Measurements from ENCODE around the gene RAB17.
A peak's percentile ranks its signal among the peaks of the same experiment; 100 is the strongest.

RAB17 gene

DNA sequence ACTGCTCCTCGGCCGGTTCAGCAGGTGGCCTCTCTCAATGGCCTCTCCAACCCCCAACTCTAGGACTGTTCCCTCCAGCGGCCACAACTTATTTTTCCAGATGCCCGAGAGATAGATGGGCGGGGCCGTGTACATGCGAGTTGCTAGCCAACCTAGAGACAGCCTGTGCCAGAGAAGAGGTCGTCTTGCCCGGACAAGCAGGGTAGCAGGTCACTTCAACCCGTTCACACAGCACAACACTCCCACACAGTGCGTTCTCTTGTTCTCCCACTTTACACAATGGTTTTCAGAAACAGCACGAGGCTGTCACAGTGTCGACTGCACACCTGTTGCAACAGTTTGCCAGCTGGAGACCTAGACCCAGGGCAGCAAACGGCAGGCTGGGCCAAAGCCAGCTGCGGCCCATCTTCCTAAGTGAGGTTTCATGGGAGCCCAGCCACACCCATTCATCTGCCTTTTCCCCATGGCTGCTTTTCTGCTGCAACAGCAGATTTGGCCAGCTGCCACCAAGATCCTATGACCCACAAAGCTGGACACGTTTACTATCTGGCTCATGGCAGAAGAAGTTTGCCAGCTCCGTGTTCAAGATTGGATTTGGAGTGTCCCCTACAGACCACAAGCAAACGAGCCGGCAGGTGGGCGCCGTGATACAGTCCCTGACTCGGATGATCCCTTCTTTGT, 31.4 kb downstream of the RAB17 start:
- DNase-seq (ENCODE audit: low read depth), result peak; percentile 57

DNA sequence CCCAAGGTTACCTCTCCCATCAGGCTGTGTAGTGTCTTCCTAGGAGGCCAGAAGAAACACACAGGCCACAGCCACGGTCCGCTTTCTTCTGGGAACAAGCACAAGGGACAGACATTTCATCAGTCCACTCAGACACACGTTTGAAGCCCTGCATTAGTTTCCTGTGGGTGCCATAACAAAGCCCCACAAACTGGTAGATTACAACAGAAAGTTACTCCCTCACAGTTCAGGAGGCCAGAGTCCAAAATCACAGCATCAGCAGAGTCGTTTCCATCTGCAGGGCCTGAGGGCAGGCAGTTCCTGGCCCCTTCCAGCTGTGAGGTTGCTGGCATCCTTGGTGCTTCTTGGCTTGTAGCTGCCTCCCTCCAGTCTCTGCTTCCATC, 32.9 kb downstream of the RAB17 start:
- no peak for DNase-seq (ENCODE audit: low read depth)

DNA sequence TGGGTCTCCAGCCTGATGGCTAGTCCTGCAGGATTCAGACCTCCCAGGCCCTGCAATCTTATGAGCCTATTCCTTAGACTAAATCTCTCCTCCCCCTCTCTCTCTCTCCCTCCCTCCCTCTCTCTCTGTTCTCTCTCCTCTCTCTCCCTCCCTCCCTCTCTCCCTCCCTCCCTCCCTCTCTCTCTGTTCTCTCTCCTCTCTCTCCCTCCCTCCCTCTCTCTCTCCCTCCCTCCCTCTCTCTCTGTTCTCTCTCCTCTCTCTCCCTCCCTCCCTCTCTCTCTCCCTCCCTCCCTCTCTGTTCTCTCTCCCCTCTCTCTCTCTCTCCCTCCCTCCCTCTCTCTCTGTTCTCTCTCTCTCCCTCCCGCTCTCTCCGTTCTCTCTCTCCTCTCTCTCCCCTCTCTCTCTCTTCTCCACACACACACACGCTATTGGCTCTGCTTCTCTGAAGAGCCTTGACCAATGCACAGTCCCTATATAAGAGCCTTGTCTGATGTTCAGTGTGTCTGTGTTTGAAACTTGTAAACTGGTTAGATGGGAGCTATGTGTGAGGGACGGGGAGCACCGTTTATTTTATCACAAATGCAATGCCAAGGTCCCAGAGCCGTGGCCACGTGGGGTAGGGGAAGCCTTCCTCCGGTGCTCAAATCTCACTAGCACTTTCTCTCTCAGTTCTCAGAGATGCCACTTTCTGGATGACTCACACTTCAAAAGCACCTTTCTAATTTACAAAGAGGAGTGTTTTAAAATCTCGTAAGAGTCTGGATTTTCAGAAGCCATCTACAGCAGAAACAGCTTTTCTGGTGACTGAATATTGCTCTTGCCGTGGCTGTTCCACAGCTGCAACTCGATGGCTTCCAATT, 33.5 kb downstream of the RAB17 start:
- no peak for DNase-seq (ENCODE audit: low read depth)

DNA sequence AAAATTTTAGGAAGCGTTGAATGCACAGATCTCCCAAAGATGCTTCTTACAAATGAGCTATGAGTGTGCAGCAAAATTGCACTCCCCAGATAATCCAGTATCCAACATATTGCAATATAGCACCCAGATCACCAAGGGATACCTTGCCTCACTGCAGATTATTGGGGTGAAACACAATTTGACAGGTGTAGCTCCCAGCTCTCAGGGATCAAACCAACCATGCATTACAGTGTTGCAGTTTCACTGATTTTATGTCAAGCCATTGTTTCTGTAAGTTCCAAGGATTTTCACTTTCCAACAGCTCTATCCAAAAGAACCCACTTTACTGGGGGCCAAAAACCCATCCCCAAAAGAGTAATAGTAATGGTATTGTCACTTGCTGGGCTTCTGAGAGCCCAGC, 35.0 kb downstream of the RAB17 start:
- no peak for DNase-seq (ENCODE audit: low read depth)

DNA sequence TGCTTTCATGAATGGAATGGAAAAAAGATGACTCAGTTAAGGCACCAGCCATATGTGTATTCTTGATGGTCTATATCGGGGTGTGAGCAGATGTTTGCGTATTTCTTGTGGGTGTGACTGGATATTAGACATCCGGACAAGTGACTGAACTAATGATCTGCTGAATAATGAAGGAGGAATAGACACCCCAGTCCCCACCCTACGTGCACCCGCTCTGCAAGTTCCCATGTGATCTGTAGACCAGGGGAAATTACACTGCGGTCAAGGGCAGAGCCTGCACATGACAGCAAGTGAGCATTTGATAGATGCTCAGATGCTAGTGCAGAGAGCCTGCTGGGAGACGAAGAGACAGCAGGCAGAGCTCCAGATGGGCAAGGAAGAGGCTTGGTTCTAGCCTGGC, 36.6 kb downstream of the RAB17 start:
- DNase-seq (ENCODE audit: low read depth), result no peak

DNA sequence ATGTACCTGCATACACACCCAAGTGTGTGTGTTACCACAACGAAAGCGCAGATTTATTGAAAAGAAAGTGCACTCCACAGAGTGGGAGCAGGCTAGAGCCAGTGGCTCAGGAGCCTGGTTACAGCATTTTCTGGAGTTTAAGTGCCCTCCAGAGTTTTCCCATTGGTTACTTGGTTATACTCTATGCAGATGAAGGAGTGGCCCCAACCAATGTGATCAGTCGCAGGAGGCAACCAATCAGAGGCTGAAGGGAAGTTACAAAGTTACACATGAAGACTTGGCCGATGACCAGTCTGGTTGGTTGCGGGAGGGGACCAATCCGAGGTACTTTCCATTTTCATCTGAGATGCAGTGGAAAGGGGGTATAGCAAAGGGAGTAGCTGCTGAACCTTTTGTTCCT, 37.6 kb downstream of the RAB17 start:
- DNase-seq (ENCODE audit: low read depth), result no peak

DNA sequence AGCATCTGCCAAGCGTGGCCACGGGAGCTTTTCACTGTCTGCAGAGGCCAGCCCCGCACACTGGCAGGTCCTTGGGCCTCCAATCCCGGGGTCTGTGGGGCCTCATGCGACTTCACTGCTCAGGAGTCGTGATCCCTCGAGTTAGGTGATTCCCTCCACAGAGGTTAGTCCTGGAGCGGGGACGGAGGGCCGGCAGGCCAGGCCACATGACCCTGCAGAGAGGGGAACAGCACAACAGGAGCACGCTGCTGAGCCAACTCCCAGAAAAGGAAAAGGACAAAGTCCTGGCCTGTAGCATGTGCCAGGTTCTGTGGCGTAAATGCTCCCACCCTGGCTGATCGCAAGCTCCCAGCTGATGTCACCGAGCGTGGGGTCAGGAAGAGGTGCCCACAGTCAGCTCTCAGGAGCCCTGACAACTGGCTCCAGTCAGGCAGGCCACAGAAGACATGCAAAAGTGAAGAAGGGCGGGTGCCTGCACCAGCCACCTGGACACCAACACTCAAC, 39.4 kb downstream of the RAB17 start:
- no peak for DNase-seq (ENCODE audit: low read depth)

DNA sequence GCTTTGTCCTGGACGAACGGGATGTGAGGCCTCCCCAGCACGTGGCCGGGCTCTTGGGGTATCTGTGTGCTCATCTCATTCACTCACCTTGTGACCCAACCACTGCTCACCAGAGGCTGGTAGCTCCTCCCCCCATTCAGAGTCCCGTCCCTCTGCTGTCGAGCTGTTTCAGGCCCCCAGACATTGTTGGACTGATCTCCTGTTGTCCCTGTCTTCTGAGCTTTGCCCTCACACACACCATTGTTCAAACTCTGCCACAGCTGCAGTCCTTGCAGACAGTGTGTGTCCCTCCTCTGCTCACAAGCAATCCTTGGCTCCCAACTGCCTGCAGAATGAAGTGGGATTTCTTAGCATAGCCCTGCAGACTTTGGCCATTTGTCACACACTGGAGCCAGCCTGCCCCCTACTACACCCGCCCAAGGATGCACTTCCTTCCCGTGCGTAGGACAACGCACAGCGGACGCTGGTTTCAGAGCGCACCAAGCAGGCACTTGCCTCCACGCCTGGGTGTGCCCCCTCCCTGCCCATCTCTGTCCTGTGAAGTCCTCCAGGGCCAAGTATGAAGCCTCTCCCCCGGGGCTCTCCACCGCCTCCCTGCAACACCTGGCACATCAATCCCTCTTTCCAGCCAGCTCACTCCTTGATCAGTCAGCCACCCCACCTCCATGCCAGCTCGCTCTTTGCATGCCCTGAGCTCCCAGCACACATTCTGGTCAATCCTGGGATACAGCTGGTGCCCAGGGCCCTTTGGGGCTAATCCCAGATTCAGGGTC, 40.7 kb downstream of the RAB17 start:
- no peak for DNase-seq (ENCODE audit: low read depth)

DNA sequence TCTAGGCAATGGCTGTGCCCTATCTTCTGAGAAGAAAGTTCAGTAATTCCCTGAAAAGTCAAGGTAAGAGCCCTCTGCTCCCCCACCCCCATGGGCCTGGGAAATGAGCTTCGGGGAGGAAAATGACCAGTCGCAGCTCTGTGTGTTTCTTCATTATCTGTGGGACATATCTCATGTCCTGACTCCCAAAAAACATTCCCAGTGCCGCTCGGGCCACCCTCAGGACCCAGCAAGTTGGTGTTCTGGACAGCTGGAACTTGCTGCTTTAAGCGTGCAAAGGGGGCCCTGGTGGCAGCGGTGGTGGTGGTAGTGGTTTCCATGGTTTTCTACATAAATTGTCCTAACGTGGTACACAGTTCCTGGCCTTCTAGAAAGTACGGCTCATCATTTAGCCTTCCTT, 41.3 kb downstream of the RAB17 start:
- no peak for DNase-seq (ENCODE audit: low read depth)

DNA sequence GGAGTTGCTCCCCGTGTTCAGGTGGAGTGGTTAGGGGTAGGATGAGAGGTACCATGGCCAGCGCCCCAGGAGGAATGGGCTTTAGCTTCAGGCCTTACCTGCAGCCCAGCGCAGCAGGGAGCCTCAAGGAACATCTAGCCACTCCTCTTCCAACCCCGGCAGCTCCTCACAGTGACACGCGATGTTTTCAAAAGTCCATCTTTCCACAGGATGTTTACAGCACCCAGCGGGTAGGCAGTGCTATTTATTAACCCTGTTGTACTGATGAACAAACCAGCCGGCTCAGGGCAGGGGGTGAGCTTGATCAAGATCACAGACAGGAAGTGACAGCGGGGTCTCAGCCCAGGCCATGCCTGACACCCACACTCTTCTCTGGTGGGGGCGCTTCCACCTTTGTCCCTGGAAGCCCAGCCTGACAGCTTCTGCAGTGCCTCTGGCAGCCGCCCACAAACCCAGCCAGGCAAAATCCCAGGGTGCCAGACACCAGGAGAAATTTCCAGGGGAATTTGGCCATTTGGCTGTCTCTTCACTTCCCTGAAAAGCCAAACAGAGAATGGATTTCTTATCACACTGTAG, 42.6 kb downstream of the RAB17 start:
- no peak for DNase-seq (ENCODE audit: low read depth)

DNA sequence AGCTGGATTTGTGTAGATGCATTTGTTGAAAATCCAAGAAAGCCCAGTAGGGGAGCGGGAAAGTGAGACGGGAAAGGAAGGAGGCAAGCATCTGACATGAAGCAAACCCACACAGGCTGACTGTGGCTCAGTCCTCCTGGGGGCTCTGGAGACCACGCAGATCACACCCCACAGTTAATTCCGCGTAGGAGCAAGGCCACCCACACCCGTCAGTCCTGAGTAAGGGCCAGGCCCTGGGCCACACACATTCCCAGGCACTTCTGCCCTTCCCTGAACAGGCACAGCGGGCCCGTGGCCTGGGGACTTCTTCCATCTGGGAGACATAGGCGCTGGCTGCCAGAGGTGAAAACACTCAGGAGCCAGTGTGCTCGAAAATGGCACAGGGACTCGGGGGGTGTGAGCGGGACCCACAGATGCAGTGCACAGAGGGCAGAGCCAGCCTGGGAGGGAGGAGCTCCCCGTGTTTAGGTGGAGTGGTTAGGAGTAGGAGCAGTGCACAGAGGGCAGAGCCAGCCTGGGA, 43.6 kb downstream of the RAB17 start:
- DNase-seq (ENCODE audit: low read depth), result no peak

DNA sequence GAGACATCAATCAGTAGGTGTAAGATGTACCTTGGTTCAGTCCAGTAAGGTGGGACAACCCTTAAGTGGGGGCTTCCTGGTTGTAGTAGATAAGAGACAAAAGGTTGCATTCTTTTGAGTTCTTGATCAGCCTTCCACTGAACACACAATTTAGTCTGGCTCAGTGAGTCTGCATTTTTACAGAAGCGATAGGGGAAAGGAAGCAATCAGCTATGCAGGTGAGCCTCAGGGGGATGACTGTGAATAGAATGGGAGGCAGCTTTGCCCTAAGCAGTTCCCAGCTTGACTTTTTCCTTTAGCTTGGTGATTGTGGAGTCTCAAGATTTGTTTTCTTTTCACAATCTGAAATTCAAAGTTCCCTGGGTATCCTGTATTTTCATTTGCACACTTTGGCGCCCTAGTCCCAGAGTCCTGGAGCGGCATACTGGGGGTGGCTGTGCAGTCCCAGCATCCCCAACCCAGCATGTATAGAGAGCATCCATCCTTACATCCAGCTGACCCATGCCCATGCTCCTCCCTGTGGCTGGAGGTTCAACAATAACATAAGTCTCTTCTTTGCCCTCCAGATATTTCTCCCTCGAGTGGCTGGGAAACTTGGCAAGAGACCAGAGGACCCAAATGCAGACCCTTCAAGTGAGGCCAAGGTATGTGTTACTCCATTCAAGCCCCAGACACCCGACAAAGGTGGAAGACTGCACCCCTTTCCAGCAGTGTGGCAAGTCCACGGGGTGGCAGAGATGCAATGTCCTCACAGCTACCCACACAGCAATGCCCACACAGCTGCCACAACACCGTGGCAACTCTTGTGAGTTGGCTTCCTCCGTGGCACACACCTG, 44.3 kb downstream of the RAB17 start:
- DNase-seq (ENCODE audit: low read depth), result no peak

DNA sequence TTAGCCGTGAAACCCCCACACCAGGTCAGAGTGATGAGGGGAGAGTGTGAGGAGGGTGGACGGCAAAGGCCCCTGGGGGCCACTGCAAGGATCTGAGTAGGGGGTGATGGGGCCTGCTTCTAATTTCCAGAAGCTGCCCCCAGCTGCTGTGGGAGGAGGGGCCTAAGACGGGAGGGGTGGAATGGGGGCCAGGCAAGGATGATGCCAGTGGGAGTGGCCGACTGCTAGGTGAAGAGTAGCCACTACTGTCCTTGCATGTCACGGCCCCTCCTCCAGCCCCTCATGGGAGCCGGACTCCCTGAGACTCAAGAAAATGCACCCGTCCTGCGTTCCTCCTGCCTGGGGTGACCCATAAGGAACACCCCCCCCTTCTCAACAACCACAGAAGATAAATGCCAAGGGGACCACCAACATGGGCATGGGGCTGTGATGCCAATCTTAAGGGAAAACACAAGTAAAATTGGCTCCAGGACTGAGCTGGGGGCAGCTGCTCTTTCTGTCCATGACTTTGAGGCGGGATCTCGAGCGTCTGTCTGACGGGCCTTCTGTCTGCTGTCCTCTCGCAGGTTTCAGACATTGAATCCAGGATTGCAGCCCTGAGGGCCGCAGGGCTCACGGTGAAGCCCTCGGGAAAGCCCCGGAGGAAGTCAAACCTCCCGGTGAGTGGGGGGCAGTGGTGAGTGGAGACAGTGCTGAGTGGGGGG, 48.4 kb downstream of the RAB17 start:
- no peak for DNase-seq (ENCODE audit: low read depth)

DNA sequence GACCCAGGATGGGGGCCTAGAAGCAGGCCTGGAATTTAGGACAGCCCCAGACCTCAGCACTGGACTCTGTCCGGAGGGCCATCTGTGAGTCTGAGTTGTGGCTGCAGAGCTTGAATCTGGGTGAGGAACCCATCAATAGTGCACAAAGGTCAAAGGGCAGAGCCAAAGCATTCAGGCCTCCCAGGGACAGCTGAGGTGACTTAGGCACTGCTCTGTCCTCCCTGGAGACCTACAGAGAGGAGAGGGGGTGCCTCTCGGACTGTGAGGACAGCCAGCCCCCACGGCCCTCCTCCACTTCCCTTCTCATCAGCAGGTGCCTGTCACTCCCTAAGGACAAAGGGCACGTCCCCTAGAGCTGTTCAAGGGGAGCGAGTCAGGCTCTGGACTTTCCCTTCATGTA, 49.3 kb downstream of the RAB17 start:
- DNase-seq (ENCODE audit: low read depth), result no peak

DNA sequence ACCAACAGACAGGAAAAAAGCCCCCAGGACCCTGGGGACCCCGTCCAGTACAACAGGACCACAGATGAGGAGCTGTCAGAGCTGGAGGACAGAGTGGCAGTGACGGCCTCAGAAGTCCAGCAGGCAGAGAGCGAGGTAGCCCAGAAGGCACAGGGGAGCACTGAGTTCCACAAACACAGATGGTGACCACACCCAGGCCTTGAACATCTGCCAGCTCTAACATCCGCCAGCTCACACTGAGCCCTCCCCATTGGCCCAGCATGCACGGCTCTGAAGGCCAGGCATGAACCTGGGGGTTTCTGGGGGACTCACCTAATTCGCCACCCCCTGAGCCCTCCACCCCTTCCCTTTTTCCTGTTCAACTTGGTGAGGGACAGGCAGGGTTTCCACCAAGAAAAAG, 49.7 kb downstream of the RAB17 start:
- DNase-seq (ENCODE audit: low read depth), result peak; percentile 62

DNA sequence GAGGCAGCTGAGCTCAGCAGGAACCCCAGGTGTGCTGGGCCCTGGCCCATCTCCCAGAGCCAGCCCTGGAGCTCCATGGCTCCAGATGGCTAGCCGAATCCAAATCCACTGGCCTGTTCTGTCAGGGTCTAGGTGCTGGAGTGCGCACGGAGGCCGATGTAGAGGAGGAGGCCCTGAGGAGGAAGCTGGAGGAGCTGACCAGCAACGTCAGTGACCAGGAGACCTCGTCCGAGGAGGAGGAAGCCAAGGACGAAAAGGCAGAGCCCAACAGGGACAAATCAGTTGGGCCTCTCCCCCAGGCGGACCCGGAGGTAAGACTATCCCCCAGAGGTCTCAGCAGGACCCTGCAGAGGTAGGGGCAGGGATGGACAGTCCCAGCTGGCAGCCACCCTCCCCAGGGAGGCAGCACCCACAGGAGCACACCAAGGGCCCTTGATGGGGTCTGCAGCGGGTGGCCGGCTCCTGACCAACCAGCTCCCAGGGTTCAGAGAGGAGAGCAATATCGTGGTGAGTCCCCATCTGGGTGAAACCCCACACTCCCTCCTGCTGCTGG, 50.2 kb downstream of the RAB17 start:
- DNase-seq (ENCODE audit: low read depth), result no peak

DNA sequence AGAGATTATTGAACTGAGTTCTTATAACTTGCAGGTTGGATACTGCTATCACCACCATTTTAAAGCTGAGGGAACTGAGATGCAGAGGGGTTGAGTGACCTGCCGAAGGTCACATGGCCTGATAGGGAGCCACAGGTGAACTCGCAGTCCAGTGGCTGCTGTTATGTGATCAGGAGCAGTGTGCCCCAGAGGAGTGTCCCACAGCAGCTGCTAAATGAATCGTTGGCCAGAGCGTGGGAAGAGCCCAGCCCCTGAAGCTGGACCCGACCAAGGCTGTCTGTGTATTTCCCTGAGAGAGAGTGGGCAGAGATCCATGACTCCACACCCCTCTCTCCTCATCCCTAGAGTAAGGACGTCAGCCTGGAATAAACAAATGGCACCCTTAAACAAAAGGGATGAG, 50.9 kb downstream of the RAB17 start:
- no peak for DNase-seq (ENCODE audit: low read depth)

DNA sequence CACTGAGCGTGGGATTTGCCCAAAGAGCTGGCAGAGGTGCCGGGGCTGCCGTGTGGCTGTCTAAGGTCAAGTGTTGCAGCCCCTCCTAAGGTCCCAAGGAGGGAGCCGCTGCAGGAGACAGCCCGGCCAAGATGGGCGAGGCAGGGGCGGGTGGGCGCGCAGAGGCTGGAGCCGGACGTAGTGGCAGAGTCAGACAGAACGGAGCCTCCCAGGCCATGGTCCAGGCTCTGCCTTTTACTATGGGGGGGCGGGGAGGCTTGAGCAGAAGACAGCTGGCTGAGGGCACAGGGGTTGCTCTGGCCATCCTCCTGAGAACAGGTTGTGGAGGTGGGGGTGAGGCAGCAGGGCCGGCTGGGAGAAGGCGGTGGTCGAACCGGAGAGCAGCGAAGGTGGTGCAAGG, 51.6 kb downstream of the RAB17 start:
- DNase-seq (ENCODE audit: low read depth), result no peak

DNA sequence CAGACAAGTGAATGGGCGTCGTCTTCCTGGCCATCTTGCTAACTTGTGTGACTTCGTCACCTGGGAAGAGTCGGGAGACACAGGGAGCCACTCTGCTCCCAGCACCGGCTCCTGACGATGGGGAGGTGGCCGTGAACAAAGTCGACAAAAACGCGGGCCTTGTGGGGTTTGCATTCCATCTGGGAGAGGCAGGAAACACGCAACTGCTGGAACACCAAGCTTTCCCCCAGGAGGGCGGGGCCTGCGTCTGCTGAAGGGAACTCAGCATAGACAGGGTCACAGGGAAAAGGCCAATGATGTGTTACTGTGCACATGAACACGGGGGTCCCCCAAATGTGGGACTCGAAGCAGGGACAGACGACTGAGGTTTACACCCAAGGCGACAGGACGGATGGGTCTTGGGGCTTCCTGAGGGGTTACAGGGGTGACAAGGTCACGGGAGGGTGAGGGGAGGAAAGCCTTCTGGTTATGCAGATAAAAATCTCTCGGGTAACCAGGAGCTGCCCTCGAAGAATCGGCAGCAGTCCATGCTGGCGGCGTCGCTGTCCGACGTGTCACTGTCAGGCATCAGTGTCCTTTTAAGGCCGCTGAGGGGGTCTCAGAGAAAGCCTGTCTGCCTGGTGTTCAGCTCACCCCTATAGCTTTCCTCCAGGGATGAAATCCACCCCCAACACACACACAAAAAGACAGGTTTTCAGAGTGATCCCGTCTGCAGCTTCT, 52.4 kb downstream of the RAB17 start:
- no peak for DNase-seq (ENCODE audit: low read depth)

DNA sequence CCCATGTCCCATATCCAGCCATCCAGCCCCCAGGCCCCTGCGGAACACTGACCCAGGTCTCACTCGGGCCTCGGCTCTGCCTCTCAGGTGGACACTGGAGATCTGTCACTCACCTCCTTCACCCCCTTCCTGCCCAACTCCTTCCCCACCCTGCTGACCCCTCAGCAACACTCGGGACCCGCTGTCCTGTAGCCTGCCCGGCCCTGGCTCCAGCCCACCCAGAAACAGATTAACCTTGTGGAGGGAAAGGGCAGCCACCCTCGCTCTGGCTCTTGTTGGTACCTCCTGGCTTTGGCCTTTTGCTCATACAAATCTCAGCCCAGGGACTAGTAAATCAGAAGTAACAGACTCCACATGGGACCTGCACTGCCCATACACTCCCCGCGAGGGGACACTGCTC, 53.9 kb downstream of the RAB17 start:
- DNase-seq (ENCODE audit: low read depth), result no peak

Data from iris pigment epithelial cell (primary cell).